Inflammatory macrophage treated with lipopolysaccharide for 1 hour (primary cell): ENCODE data around the gene GMPR.

ENCODE experiments used
- DNase-seq, 2 donors: peaks; one replicate each; pipeline ENCODE4 v3.0.0-alpha.2; 2020 to 2022

The GMPR gene

GRCh38 chr6:16334671-16335070, 96.3 kb downstream of the GMPR start:
- peak; percentile 82 to 89 for DNase-seq

DNA sequence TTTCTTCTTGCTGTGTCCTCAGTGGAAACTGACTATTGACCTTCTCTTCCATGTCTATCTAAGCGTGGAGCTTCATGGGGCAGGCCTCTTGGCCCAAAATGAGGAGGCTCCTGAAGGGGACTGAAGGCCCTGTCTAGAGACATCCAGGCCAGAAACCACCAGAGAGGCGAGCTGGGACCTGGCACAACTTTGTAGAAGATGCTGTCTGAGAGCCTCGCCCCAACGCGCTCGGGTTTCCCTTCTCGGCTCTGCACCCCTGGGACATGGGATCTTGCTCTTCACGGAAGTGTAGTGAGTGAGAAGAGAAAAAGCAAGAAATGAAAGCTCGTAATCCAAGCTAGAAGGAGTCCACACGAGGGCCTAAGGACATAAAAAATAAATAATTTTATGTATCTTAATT, 96.8 kb downstream of the GMPR start:
- DNase-seq: no peak

GRCh38 chr6:16336056-16336818, 97.8 kb downstream of the GMPR start:
- DNase-seq: no peak

GRCh38 chr6:16336911-16337294, 98.5 kb downstream of the GMPR start:
- no peak for DNase-seq

GRCh38 chr6:16337295-16337975, 99.0 kb downstream of the GMPR start:
- DNase-seq: no peak

DNA sequence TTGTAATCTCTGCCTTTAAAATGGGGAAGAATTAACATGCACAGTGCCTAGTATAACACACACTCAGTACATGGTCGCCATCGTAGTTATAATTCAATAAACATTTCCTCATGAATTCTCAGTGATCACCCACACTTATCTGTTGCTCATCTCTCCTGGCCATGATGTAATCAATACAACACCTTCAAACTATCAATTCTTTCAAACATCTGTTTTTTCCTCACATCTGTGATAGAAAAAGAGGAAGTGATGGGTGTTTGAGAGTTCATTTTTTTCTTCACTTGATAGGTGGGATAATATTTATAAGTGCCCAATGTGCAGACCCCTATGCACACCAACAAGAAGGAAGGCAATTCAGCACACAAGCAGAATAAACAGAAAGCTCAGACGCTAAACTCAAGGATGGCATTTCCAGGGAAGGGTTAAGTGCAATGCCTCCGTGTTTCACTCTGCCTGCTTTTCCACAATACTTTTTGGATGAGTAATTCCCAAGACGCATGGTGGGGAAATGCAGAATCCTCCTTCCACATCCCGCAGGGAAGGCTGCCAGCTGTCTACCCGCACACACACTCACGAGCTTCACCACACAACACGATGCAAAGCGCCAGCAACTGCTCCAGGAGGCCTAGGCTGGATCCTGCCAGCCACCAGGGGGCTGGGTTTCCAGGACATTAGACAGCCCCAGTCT, 100.3 kb downstream of the GMPR start:
- no peak for DNase-seq

DNA sequence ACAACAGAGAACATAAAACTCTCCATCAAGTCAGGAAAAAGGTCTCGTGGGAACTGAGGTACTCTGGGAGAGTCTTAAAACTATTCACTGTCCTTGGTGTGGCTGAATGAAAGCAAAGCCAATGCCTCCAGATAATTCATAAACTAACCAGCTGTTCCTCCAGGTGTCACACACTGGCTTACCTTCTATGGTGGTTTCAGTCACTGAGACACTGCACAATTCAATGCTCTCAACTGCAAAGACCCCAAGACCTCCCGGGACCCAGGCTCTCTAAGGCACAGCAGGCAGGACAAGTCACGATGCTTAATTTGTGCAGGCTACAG, 100.8 kb downstream of the GMPR start:
- no peak for DNase-seq

GRCh38 chr6:16343593-16343992, 105.2 kb downstream of the GMPR start:
- DNase-seq: no peak

- DNase-seq: peak; percentile 39 to 56
Observed at GRCh38 chr6:16344756-16345155, 106.4 kb downstream of the GMPR start.
